HPDE6-E6E7 (cell line): ENCODE results near the gene CXXC5.
"Not testable (repeated sequence)": the region's sequence is repeated elsewhere in the genome, so short reads cannot be mapped to it uniquely, and the experiment has no call there.

Source experiments
- DNase-seq: peaks from one replicate; pipeline ENCODE4 v3.0.0; 2011; ENCODE audit warnings: missing footprints; ENCODE audit errors: extremely low spot score

CXXC5 gene

DNA sequence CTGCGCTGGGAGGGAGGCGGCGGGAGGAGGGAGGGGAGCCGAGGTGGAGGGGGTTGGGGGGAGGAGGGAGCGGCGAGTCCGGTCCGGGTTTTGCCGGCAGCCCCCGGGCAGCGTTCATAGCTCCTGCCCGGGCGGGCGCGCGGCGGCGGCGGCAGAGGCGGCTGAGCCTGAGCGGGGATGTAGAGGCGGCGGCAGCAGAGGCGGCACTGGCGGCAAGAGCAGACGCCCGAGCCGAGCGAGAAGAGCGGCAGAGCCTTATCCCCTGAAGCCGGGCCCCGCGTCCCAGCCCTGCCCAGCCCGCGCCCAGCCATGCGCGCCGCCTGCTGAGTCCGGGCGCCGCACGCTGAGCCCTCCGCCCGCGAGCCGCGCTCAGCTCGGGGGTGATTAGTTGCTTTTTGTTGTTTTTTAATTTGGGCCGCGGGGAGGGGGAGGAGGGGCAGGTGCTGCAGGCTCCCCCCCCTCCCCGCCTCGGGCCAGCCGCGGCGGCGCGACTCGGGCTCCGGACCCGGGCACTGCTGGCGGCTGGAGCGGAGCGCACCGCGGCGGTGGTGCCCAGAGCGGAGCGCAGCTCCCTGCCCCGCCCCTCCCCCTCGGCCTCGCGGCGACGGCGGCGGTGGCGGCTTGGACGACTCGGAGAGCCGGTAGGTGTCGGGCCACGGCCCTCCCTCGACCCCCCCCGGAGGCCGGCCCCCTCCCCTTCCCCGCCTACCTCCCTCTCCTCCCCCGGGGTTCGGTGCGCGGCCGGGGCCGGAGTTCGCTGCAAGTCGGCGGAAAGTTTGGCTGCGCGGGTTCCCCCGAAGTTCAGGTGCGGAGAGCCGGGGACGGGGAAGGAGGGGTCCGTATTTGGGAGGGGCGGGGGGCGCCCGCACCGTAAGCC, at the start of gene CXXC5:
CXXC5 (plus strand) TSS at position 145 of the 877 bp plus-strand sequence. CDS start 32,175 bp downstream, outside the sequence.
- no peak for DNase-seq

DNA sequence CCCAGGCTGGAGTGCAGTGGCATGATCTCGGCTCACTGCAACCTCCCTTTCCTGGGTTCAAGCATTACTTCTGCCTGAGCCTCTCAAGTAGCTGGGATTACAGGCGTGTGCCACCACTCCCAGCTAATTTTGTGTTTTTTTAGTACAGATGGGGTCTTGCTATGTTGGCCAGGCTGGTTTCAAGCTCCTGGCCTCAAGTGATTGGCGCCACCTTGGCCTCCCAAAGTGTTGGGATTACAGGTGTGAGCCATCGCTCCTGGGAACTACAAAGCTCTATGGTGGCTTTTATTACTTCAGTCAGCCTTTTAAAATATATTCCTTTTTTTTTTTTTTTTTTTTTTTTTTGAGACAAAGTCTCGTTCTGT, 49.6 kb upstream of the CXXC5 start:
- not testable (repeated sequence) for DNase-seq

- peak; percentile 54 for DNase-seq
Measured at GRCh38 chr5:139600336-139600949, 47.7 kb upstream of the CXXC5 start.

DNA sequence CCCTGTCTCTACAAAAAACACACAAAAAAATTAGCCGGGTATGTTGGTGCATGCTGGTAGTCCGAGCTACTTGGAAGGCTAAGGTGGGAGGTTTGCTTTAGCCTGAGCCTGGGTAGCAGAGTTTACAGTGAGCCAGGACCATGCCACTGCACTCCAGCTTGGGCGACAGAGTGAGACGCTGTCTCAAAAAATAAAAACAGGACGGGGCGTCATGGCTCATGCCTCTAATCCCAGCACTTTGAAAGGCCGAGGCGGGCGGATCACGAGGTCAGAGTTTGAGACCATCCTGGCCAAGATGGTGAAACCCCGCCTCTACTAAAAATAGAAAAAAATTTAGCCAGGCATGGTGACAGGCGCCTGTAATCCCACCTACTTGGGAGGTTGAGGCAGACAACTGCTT, 46.7 kb upstream of the CXXC5 start:
- no peak for DNase-seq

- DNase-seq, result not testable (repeated sequence)
Measured at GRCh38 chr5:139601948-139602347, 46.2 kb upstream of the CXXC5 start.

GRCh38 chr5:139605887-139606286, 42.3 kb upstream of the CXXC5 start:
- no peak for DNase-seq

GRCh38 chr5:139611703-139612584, 36.2 kb upstream of the CXXC5 start:
- DNase-seq, result no peak

- no peak for DNase-seq
Measured at GRCh38 chr5:139619861-139620260, 28.3 kb upstream of the CXXC5 start.

DNA sequence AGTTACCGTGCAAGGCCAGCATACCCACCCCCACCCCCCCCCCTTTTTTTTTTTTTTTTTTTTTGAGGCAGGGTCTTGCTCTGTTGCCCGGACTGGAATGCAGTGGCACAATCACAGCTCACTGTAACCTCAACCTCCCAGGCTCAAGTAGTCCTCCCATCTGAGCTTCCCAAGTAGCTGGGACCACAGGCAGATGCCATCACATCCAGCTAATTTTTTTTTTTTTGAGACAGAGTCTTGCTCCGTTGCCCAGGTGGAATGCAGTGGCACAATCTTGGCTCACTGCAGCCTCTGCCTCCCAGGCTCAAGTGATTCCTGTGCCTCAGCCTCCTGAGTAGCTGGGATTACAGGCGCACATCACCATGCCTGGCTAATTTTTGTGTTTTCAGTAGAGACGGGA, 22.8 kb upstream of the CXXC5 start:
- not testable (repeated sequence) for DNase-seq

DNA sequence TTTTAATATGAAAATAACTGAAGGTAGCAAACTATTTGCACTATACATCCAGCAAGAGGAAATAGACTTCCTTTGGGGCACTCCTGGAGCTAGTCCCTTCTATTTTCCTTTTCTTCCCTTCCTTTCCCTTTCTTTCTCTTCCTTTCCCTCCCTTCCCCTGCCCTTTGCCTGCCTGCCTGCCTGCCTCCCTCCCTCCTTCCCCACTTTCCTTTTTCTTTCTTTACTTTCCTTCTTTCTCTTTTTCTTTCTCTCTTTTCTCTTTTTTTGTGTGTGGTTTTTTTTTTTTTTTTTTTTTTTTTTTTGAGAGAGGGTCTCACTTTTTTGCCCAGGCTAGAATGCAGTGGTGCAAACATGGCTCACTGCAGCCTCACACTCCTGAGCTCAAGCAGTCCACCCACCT, 17.3 kb upstream of the CXXC5 start:
- no peak for DNase-seq

GRCh38 chr5:139631520-139632165, 16.5 kb upstream of the CXXC5 start:
- no peak for DNase-seq

DNA sequence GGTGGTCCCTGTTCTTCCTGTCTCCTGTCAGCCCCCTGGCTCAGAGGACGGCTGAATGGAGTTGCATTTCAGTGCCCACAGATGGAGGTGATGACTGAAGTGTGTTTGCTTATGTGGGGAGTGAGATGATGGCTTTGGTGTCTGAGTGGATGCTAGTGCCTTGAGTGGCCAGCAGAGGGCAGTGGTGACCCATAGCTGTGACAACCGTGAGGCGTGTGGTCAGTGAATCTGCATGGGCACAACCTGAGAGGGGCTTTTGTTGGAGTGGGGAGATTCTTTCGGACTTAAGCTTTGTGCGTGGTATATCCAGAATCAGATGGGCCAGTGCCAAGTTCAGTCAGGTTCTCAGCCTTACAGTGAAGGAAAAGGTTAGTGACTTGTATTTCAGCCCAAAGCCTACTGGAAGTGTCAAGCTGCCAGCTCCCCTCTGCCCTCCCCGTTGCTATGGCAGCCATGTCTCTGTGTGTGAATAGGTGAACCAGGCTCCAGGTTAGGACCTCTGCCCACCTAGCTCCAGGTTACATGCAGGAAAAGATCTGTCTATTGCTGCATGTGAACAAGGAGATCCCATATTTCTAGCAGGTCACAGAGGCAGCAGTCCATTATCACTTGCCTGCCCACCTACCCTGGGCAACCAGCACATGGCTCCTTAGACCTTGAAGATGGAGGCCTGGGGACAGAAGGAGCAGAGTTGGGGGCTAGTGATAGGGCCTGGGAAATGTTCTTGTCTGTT, 14.7 kb upstream of the CXXC5 start:
- peak; percentile 78 for DNase-seq

GRCh38 chr5:139634028-139634325, 14.2 kb upstream of the CXXC5 start:
- no peak for DNase-seq

- no peak for DNase-seq
Measured at GRCh38 chr5:139634541-139634940, 13.6 kb upstream of the CXXC5 start.

GRCh38 chr5:139635191-139635590, 13.0 kb upstream of the CXXC5 start:
- no peak for DNase-seq

- DNase-seq, result no peak
Measured at GRCh38 chr5:139635606-139636206, 12.4 kb upstream of the CXXC5 start.

DNA sequence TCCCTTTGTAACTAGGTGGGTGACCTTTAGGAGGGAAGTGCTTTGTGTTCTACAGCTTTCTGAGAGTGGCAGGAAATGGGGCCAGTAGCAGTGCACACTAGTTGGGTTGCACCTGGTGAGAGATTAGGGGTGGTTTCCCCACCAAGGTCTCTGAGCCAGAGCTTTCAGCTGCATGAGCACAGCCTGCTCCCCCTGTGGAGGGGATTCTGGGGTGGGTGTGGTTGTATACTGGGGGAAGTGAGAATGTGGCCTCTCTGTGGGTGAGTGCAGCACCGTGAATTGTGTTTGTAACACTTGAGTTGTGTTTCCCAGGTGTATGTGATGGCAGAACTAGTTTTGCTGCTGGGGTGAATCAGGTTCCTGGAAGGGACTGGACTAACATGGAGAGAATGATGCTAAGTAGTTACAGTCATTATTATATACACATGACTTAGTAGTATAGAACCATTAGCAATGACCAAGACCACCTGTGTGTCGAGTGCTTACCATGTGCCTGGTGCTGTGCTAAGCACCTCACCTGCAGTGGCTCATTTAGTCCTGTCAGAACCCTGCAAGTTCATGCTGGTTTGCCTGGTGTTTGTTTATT, 11.8 kb upstream of the CXXC5 start:
- no peak for DNase-seq

DNA sequence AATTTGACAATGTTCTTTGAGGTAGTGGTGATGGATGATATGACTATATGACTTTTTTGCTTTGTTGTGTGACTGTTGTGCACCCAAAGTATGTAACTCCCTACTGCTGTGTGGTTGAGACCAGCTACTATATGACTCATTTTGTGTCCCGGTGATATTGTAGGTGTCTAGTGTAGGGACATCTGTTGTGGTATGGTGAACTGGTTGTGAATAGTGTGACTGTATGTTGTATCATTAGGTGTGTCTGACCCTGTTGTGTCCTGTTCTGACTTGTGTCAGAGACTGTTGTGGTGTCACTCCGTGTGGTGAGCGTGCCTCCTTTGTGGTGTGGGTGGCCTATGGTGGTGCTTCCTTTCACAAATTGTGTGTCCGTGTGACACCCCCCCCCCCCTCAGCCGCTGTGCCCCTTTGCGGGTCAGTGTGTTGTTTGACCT, 11.2 kb upstream of the CXXC5 start:
- no peak for DNase-seq

DNA sequence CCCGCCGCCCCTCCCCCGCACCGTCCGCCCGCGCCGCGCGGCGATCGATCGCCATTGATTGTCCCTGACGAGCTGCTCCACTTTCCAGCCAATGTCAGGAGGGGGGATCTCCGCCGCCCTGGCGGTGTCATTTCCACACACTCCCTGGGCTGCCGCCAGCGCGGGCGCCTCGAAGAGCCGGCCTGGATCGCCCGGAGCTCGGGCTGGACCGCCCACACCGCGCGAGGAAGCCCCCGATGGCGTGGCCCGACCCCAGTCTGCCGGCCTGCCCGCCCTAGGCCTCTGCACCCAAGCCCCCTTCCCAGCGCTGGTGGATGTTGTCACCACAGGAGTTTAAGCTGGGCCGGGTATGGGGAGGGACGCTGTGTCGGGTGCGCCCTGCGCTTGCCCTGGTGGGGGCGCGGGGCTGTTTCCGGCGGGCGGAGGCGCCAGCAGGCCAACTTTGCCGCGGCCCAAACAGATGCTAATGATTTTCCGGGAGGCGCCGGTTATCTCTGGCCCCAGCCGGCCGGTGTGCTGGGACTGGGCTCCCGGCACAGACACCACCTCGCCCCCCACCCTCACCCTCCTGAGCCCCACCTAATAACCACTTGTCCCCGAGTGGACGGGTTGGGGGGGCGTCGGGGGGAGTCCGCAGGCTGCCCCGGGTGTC, 10.6 kb upstream of the CXXC5 start:
- no peak for DNase-seq
